NCI-H524 treated with DMSO at 0.1 percent for 48 hours (cell line): ENCODE data around the gene ST3GAL6.

Experiments used
- DNase-seq: peaks from one replicate; lab custom pipeline; 2025; lab: John Stamatoyannopoulos, UW

The ST3GAL6 gene

GRCh38 chr3:98763076-98763475 lies at the start of gene ST3GAL6:
Gene ST3GAL6, plus strand, starts transcription at chr3:98763340. Its CDS starts 5,101 bp downstream, at chr3:98768441.
- DNase-seq, result no peak

GRCh38 chr3:98713984-98714383 lies 49.2 kb upstream of the ST3GAL6 start:
- no peak for DNase-seq

DNA sequence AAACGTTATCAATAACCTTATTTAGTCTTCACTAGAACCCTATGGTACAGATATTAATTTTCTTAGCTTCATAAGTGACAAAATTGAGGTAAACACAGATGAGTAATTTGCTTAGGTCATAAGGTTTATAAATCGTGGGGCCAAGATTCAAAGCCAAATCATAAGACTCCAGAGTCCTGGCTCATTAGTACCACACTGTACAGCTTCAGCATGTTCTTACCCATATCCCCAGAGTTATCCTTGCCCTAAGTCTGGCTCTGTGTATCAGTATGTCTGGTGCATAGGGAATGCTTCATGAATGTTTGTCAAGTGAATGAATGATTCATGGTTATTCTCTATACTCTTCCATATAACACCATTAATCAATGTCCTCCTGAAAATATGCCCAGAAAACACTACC lies 45.6 kb upstream of the ST3GAL6 start:
- DNase-seq, result no peak

- no peak for DNase-seq
Observed at GRCh38 chr3:98718730-98719129, 44.4 kb upstream of the ST3GAL6 start.

DNA sequence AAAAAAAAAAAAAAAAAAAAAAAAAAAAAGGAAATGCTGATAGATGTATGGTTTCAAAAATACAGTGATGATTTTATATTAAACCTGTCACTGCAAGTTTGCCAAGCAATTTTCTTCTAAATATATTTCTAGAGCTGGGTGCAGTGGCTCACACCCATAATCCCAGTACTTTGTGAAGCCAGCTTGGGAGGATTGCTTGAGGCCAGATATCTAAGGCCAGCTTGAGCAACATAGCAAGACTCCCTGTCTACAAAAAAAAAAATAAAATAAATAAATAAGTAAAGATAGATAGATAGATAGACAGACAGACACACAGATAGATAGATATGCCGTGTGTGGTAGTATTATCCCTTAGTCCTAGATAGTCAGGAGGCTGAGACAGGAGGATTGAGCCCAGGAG lies 41.4 kb upstream of the ST3GAL6 start:
- no peak for DNase-seq

DNA sequence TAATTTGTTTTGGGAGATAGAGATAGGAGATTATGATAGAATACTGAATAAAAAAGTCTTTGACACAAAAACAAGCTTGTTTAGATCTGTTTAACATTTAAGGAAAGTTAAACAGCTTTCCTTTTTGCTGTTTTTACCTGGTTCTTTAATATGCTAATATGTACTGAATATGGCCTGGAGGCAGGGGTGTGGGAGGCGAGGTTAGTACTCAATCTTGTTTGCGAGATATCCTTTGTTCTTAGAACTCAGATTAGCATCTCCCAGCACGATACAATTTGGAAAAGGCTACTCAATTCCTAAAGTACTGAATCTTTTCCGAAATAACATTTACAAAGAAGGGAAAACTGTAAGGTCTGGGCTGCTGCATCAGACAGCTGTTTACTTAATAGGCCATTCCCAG lies 40.8 kb upstream of the ST3GAL6 start:
- no peak for DNase-seq

GRCh38 chr3:98725352-98725751 lies 37.8 kb upstream of the ST3GAL6 start:
- DNase-seq, result no peak

DNA sequence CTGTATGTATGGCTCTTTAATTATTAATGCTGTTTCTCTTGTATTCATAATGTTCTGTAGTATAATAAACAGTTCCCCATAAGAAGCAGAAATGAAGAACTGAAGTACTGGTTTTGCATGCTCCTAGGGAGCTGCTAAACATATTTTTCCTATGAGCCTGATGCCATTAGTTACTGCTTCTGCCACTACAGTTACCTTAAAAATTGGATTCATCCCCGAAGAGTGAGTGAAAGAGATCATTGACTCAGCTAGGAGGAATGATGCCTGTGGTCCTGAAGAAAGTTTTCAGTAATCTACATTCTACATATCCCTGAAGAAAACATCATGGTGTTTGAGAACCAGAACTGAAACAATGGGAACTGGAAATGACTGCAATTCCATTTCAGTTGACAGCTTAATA lies 37.1 kb upstream of the ST3GAL6 start:
- DNase-seq, result no peak

- DNase-seq, result no peak
Observed at GRCh38 chr3:98727638-98728037, 35.5 kb upstream of the ST3GAL6 start.

- no peak for DNase-seq
Observed at GRCh38 chr3:98728672-98729071, 34.5 kb upstream of the ST3GAL6 start.

DNA sequence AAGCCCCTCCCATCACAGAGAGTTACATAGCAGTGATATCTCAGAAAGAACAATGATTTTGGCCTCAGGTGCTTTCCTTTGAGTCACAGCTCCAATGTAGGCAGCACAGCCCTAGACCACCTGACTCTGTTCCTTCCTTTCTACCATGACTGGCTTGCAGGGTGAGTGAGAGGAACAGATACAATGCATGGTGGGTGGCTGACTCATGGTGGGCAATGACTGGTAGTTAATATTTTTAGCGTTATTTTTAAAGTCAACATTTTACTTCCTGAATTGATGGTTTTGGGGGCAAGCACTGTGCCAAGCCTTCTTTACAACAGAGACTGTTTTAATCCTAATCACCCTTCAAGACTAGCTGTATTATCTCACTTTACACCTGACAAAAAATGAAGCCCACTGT lies 32.8 kb upstream of the ST3GAL6 start:
- no peak for DNase-seq

- no peak for DNase-seq
Observed at GRCh38 chr3:98730886-98731537, 32.1 kb upstream of the ST3GAL6 start.

DNA sequence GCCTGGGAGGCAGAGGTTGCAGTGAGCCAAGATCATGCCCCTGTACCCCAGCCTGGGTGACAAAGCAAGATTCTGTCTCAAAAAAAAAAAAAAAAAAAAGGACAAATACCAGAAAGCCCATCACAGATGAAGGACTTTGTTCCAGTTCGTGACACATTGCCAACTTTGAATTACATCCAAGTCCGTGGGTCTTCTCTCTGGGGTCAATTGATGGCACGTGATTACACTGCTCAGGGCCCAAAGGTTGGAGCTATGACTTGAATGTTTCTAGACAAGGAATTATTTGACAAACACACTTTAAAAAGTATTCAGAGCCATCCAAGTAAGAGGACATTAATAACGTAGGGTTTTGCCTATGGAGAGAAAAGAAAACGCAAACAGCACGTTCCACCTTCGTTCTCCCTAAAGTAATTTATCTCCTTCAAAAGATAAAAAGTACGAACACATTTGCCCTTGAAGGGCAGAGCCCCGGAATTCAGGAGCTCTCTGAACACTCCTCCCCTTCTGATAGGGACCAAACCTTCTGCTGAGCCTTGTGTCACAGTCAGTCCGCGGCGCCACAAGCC lies 31.3 kb upstream of the ST3GAL6 start:
- no peak for DNase-seq

DNA sequence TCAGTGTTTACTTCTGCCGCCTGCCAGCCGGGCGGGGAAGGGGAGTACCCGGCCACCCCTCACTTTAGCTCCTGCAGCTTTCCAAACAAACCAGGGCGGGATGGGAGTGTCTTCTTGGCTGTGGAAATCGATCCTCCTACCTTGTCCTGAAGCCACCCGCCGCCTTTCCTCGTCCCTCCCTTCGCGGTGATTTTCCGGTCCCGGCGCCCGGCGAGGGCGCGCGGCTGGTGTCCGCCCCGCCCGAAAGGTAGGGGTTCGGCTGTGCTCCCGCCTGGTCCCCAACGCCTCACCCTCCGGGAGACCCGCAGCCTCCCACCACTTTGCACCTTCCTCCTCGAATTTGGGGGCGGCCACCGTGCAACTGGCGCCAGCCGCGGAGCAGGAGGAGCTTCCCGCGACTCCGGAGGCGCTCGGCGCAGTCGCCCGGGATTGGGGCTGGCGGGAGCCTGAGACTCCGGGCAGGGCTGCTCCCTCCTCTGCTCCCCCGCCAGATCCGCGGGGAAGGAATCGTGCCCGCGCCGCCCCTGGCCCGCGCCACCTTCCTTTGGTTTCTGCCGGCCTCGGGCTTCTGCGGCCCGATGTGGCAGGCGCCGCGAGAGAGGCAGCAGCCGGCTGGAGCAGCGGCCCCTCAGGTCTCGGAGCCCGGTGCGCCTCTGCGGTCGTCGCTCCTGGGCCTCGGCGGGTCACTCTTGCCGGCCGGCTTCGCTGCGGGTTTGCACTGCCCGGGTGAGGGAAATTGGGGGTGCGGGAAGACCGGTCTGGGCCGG lies 30.7 kb upstream of the ST3GAL6 start:
- peak; percentile 57 for DNase-seq

DNA sequence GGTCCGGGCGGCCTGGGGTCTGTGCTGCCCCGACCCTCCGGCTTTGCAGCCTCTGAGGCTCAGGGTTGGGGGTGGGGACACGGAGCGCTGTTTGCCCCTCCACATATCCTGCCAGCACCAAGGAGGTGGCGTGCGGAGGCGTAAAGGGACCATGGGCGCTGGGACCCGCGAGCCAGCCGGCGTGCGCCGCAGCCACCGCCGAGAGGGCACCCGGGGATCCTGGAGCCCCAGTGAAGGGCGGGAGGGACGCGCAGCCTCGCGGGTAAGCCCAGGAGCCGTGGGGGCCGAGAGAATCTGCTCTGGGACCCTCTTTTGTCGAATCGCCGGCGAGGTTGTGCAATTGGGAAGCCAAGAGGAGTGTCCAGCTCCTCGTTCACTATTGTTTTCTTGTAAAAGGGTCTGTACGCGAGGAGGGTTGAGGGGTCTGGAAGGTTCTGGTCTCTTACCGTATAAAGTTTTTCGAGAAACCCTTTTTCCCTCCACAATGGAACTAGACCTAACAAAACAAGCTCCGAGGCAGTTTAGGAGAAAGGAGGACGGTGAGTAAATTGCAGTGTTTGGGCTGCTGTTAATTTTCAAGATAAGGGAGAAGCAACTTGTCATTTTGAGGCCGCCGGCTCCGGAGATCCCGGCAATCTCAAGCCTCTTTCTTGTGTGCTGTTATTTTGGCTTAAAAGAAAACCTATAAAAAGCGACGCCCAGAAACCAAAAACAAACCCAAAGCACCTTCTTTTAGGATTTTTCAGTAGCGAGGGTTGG lies 29.9 kb upstream of the ST3GAL6 start:
- DNase-seq, result peak; percentile 51

DNA sequence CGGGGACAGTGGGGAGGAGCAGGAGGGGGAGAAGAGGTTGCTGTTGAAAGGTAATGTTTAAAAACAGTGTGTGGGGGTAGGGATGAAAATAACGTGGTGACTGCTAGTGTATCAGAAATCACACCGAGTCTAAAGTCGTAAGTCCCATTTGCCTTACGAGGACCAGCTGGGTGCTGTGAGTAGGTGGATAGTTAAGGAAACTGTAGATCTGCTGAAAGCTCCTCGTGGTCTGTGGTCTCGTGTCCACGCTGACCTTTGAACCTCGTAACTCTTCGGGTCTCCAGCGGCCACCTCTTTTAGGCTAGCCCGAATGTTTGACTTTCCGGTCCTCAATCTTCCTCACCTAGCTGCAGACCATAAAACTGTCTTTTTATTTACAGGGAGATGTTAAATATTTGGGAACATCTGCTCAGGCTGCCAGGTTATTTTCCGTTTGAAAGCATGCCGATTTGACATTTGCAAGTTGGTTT lies 29.3 kb upstream of the ST3GAL6 start:
- DNase-seq, result peak; percentile 37

DNA sequence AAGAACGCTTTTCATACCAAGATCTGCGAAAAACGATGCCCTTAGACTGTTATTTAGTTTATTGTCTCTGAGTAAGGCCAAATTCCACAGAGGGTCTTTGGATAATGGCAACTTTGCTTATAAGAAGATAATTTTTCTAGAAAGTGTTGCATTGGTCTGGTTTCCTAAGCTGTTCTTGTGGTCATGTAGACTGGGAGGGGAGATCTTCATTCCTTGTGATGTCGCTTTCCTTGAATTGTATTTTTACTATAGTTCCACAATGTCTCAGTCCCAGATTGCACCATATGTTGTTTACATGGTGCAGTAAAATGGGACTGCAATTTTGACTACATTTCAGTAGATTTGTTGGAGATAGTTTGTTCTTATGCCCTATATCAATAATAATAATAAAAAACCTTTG lies 28.8 kb upstream of the ST3GAL6 start:
- peak; percentile 28 for DNase-seq

DNA sequence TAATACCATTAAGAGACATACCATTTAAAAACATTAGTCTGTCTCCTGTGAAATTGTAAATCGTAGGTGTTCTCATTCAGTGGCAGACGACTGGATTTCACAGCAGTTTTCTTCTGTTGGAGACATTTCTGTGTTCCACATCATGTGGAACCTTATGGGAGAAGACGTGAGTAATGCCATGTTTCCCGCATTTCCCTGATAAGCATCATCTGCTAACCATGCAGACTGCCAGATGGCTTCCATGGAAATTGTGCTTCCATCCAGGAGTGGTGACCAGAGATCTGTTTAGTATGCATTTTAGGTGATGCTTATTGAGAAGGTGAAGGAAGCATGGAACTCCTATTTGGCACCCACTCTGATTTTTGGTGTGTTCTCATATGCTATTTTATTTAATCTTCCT lies 28.4 kb upstream of the ST3GAL6 start:
- DNase-seq, result peak; percentile 65

GRCh38 chr3:98735296-98735695 lies 27.8 kb upstream of the ST3GAL6 start:
- no peak for DNase-seq

- no peak for DNase-seq
Observed at GRCh38 chr3:98735761-98736269, 27.3 kb upstream of the ST3GAL6 start.

- DNase-seq, result no peak
Observed at GRCh38 chr3:98737301-98737700, 25.8 kb upstream of the ST3GAL6 start.

- DNase-seq, result no peak
Observed at GRCh38 chr3:98739266-98739665, 23.9 kb upstream of the ST3GAL6 start.
